HG02943 (cell line): Measurements from ENCODE around the gene TCP10L.
"Not testable (repeated sequence)": the region's sequence is repeated elsewhere in the genome, so short reads cannot be mapped to it uniquely, and the experiment has no call there.

Source experiments
- ATAC-seq: cut with Tn5 transposase; IDR thresholded peaks from one replicate; pipeline ENCODE4 v1.9.1; 2021; ENCODE audit warnings: mild to moderate bottlenecking, low read depth, moderate library complexity; ENCODE audit not compliant: unreplicated experiment

TCP10L gene

DNA sequence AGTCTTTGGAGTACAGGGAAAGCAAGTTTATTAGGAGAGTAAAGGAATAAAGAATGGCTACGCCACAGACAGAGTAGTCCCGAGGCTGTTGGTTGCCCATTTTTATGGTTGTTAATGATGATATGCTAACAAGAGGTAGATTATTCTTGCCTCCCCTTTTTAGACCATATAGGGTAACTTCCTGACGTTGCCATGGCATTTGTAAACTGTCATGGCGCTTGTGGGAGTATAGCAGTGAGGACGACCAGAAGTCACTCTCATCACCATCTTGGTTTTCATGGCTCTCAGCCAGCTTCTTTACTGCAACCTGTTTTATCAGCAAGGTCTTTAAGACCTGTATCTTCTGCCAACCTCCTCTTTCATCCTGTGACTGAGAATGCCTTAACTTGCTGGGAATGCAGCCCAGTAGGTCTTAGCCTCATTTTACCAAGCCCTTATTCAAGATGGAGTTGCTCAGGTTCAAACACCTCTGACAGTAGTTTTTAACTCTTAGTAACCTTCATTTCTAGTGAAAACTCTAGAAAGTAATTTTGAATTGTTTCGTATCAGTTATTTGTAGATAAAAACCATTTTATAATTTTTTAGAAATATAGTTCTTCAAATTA lies 26.2 kb downstream of the TCP10L start:
- ATAC-seq: no peak

DNA sequence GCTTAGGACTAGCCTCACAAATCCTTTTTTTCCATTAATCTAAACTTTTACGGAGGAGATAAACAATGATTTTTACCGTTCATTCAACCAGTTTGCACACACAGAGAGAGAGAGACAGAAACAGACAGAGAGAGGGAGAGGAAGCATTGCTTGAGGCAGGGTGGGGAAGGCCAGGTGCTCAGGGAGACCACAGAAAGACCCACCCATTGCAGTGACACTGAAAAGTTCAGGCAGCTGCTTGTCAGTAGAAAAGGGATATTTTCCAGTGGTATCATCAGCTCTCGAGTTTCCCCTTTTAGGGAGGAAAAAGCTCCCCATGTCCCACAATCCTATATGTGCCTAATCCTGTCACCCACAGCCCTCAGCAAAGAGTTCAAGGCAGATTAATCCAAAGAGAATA lies 27.2 kb downstream of the TCP10L start:
- ATAC-seq: no peak

DNA sequence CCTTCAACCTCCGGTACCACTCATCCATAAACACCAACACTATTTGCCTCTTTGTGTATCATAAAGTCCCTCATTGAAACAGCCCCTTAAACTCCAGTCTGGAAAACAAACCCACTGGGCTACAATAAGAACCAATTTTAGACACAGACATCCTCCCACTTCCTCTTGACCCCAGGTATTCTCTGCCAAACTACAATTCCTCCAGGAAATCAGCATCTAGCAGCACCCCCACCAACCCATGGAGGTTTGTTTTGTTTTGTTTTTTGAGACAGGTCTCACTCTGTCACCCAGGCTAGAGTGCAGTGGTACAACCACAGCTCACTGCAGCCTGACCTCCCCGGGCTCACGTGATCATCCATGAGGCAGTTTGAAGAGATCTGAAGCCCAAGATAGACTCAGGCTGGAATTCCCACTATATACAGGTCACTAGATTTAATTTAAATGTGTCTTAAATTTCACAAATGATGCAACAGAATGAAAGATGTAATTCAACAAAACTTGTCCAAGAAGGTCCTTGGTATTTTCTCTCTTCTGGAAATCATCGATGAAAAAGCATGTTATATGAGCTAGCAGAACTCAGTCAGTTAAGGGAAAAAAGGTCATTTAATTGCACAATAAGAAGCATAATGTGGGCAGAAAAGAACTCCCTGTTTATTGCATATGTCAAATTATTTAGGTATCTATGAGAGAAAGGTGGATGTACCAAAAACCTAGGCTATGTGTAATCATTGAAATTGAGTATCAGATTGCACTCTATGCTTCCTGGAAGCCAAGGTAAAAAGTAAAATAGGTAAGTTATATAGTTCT lies 30.3 kb downstream of the TCP10L start:
- ATAC-seq: no peak

DNA sequence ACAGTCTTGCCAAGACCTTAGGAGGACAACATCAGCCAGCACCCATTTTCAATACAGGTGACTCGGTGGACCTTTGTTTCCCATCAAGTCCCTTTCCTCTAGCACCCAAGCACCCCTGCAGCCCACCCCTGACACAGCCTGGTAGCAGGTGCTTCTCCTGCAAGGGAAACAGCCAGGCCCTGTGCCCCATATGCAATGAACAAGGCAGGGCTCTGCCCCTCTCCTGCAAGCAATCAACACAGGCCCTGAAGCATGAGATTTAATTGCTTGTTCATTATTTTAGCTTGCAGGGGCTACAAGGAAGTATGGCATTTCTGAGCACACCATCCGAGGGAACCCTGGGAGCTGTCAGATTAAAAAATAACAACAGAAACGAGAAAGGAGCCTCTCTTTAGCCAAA lies 35.4 kb downstream of the TCP10L start:
- ATAC-seq: no peak

DNA sequence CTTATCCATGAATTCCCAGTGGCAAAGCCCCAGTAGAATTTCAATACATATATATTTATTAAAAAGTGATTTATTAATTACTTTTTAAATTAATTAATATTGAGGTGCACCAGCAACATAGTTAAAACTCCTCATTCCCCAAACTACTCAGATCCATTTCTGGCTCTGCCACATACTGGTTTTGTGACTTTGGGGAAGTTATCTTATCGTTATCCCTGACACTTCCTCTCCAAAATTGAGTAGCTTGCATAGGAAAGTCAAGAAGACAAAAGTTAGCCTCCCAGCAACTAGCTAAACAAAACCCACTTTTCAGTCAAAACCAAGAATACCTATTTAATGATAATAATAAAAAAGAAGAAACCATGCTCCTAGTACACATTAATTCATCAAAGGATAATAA lies 35.9 kb downstream of the TCP10L start:
- ATAC-seq: no peak

DNA sequence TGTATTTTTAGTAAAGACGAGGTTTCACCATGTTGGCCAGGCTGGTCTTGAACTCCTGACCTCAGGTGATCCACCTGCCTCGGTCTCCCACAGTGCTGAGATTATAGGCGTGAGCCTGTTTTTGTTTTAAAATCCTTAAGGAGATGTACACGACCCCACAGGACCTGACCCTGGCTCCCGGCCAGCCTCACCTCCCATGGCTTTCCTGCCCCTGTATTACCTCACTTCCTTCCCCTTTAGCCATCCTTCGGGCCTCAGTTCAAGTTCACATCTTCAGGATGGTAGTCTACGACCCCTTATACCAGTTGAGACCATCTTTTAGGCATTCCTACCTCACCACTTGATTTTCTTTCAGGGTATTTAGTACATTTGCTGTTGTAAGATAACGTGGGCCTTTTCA lies 36.3 kb downstream of the TCP10L start:
- no peak for ATAC-seq

DNA sequence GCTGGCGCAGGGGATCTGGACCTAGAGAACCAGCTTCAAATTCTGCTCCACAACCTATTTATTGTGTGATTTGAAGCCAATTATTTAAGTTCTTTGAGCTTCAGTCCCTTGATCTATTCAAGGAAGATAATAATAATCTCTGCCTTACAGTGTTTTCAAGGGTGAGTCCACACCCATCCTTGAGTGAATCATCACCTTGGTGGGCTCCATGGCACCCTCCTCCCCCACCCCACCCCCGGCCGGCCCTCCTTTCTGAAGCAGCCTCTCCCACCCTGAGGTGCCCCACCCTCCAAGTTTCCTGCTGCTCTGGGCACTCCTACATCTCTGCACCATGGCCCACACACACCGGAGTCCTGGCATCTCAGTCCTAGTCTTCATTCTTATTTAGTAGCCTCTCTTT lies 38.3 kb downstream of the TCP10L start:
- ATAC-seq: no peak

DNA sequence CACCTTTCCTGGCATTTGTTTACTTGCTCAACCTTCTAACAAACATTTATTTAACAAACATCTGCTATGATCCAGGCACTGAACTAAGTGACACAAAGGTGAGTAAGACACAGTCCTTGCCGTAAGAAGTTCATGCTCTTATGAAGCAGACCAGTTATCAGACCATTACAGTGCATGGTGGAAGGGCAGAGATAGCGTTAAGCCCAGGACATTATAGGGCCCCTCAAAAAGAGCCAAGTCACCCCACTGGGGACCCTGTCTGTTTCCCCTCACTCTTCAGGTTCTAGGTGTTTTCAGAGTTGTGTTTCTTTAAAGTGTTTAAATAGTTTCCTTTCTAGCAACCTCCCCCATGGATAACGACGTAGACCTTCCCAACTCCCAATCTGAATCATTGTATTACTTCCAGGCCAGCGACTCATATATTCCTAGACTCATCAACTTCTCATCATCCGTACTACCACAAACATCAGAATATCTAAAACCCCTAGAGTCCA lies 39.3 kb downstream of the TCP10L start:
- no peak for ATAC-seq

DNA sequence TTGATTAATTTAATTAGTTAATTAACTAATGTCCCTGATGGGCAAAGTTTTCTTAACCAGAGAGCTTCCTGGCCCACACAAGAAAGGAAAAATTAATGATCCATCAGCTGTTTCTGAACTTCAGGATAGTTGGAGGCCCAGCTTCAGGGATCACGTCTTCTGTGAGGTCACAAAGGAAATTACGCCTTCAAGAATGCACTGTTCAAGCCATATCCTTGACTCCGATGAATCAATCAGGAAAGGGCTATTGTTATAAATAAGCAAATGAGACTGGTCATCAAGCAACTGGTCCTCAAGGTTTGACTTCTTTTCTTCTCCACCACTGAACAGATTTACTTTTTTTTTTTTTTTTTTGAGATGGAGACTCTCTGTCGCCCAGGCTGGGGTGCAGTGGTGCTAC lies 40.6 kb downstream of the TCP10L start:
- ATAC-seq: no peak

DNA sequence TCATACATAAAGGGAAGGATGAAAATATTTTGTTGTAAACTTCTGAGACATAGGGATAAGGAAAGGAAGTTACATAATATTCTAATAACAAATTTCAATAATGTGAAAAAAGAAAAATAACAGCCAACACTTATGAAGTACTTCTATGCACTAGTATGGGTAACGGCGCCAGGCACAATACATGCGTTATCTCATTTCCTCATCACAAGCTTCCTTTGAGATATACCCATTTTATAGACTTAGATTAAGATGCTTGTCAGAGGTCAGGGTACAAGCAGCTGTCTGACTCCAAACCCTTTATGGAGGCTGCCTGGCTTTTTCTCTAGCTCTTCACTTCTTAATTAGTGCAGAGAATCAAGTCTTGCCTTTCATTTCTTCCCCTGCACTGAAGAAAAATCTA lies 41.3 kb downstream of the TCP10L start:
- no peak for ATAC-seq

DNA sequence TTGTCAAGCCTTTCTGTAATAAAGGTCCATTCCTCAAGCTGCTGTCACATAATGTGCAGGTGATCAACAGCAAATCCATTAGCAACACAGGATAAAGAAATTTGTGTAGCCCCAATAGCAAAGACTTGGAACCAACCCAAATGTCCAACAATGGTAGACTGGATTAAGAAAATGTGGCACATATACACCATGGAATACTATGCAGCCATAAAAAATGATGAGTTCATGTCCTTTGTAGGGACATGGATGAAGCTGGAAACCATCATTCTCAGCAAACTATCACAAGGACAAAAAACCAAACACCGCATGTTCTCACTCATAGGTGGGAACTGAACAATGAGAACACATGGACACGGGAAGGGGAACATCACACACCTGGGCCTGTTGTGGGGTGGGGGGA lies 42.3 kb downstream of the TCP10L start:
- not testable (repeated sequence) for ATAC-seq

DNA sequence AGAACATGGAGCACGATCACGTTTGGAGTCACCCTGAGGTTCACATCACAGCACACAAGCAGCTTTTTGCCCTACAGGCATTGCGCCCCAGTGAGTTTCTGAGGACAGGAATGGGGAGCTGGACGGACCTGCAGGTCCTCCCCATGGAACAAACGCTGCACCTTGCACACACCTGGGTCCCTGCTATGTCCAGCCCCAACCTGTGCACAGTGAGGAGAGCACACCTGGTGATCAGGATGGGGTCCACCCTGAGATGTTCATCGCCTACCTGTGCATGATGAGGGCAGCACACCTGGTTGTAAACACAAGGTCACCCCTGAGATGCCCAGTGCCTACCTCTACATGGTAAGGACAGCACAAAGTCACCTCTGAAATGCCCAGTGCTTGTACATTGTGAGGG lies 45.9 kb downstream of the TCP10L start:
- ATAC-seq: no peak

DNA sequence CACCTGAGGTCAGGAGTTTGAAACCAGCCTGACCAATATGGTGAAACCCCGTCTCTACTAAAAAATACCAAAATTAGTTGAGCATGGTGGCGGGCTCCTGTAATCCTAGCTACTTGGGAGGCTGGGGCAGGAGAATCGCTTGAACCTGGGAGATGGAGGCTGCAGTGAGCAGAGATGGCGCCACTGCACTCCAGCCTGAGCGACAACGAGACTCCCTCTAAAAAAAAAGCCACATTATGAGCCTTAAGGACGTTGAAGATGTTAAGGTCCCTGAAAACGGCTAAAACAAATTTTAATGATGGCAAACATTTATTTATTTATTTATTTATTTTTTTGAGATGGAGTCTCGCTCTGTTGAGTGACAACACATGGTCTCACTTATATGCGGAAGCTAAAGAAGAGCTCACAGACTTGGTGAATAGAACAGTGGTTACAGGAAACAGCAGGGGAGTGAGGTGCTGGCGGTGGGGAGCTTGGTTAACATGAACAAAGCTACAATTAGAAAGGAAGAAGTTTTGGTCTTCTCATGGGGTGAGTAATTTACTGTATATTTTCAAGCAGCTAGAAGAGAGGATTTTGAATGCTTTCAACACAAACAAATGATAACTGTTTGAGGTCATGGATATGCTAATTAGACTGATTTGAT lies 47.1 kb downstream of the TCP10L start:
- ATAC-seq: no peak

DNA sequence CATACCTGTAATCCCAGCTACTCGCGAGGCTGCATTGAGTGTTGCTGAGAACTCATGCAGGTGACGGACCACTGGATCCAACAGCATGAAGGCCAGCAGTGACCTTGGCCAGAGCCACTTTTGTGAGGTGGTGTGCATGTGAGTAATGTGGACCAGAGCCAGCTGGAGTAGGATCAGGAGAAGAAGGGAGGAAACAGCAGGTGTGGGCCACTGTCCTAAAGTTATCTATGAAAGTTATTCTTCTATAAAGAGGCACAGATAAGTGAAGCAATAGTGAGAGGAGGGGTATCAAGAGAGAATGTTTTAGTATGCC lies 47.8 kb downstream of the TCP10L start:
- ATAC-seq: no peak

DNA sequence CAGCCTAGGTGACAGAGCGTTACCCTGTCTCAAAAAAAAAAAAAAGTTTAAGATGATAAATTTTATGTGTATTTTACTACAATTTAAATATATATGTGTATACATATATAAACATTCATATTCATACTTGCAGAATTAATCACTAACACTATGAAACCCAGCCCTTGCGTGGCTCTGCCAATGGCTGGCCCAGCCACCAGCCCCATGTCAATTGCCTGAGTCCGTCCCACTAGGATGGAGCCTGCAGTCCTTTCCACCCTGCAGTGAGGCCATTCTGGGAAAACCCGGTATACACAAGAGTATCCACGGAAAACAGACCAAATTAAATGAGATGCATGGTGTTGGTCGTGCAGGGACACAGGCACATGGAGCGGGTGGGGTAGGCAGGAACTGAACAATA lies 49.7 kb downstream of the TCP10L start:
- no peak for ATAC-seq

DNA sequence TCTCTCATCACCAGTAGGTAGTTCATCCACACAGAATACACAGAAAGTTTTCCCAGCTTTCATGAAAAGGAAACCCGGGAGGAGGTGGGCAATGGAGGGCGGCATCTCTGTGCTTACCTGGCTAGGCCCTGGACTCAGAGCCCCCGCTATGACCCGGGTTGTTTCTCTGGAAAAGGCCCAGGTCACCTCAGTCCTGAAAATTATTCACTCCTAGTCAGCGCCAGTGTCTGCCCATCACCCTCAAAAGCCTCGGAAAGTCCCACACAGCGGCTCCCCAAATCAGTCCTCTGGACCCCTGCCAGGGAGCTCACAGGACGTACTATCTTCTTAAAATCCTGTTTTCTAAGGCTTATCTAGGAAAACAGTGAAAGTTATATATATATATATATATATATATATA lies 51.2 kb downstream of the TCP10L start:
- ATAC-seq: no peak

DNA sequence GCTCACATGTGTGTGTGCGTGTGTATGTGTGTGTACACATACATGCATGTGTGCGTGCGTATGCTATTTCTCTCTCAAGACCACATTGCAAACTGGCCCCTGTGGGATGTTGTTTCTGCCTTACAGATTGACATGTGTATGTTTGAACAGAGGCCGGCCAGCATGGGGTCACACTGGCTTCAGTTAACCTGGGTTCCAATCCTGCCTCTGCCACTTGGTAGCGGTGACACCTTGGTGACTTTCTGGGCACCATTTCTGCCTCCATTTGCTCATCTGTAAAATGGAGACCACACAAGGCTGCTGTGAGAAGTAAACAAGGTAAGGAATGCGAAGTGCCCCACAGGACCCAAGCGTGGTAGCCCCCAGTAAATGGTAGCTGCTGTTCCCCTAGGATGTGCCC lies 51.7 kb downstream of the TCP10L start:
- ATAC-seq: no peak

DNA sequence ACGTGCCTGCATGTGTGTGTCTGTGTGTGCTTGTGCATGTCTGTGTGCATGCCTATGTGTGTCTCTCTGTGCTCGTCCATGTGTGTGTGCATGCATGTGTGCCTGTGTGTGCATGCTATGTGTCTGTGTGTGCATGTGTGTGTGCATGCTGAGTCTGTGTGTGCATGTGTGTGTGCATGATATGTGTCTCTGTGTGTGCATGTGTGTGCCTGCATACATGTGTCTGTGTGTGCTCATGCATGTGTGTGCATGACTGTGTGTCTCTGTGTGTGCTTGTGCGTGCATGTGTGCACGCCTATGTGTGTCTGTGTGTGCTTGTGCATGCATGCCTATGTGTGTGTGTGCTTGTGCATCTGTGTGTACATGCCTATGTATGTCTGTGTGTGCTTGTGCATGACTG lies 52.3 kb downstream of the TCP10L start:
- ATAC-seq: no peak

DNA sequence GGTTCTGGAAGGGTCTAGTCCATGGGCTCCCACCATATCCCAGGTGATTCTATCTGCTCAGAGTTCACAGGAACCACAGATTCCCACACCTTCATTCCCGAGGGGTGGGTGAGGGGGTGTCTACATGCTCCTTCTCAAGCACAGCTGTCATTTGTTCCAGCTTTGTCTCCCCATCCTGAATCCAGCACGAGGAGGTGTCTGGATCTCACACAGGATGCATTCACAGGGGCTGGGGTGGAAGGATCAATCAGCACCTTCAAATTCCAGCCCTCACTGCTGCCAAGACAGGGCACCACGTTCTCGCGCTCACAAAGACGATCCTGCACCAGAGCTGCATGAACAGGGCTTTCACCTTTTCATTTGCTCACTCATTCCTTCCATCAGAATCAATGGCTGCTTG lies 52.7 kb downstream of the TCP10L start:
- ATAC-seq: no peak

DNA sequence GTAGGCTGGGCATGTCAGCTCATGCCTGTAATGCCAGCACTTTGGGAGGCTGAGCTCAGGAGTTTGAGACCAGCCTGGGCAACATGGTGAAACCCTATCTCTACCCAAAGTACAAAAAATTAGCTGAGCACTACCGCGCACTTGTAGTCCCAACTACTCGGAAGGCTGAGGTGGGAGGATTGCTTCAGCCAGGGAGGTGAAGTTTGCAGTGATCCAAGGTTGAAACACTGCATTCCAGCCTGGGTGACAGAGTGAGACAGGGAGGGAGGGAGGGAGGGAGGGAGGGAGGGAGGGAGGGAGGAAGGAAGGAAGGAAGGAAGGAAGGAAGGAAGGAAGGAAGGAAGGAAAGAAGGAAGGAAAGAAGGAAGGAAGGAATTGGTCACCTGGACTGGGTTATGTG lies 53.8 kb downstream of the TCP10L start:
- ATAC-seq: not testable (repeated sequence)

DNA sequence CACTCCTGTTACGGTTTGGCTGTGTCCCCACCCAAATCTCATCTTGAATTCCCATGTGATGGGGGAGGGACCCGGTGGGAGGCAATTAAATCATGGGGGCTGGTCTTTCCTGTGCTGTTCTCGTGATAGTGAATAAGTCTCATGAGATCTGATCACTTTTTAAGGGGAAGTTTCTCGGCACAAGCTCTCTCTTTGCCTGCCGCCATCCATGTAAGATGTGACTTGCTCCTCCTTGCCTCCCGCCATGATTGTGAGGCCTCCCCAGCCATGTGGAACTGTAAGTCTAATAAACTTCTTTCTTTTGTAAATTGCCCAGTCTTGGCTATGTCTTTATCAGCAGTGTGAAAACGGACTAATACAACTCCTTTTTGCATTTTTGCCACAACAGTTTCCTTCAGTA lies 54.5 kb downstream of the TCP10L start:
- not testable (repeated sequence) for ATAC-seq

DNA sequence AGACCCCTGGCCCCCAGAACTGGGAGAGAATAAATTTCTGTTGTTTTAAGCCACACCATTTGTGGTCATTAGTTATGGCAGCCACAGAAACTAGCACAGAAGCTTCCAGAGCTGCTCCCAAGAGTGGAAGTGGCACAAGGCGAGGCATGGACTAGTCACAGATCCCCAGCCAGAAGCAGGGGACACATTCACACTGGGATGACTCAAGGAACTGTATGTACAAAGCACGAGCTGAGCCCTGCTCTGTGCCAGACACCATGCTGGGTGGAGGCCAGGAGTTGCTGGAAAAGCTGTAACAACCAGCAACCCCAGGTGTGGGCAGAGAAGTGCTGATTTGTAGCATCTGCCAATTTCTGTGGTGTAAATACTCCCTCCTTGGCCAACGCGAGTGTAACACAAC lies 55.6 kb downstream of the TCP10L start:
- ATAC-seq: no peak
